HCT116 (cell line): Measurements from ENCODE around the gene STING1.

Experiments
- POLR2A ChIP-seq: IDR thresholded peaks from 2 replicates; pipeline ENCODE4 v1.7.0; 2011; ENCODE audit warnings: borderline replicate concordance; ENCODE audit not compliant: insufficient read depth, insufficient read length; ENCODE audit errors: extremely low read depth
- POLR2AphosphoS5 ChIP-seq: IDR thresholded peaks from 2 replicates; pipeline ENCODE4 v1.6.1; 2011; ENCODE audit warnings: mild to moderate bottlenecking, low read depth, low read length, moderate library complexity
- SIN3A ChIP-seq: IDR thresholded peaks from 2 replicates; pipeline ENCODE4 v1.6.1; 2012; ENCODE audit warnings: low read depth
- SP1 ChIP-seq: IDR thresholded peaks from 2 replicates; pipeline ENCODE4 v1.6.1; 2012; ENCODE audit warnings: low read depth
- SRF ChIP-seq: IDR thresholded peaks from 2 replicates; pipeline ENCODE4 v1.6.1; 2012; ENCODE audit warnings: low read depth
- ZNF274 ChIP-seq: fragments of 200-500 bp; sonication (Bioruptor generic); IDR thresholded peaks from 2 replicates; pipeline ENCODE4 v1.6.1; 2014; ENCODE audit warnings: mild to moderate bottlenecking, low read depth, low read length, inconsistent platforms
- TF ChIP-seq, protein P1 (sequence below), 3 experiments: fragments of 200-600 bp in 1 of 3; sonication (generic) in 1 of 3; IDR thresholded peaks in 2 of 3; conservative IDR thresholded peaks in 1 of 3; 2 replicates each; pipeline ENCODE4 v1.5.1; 2012 to 2017; ENCODE audit warnings: low read depth in 2 of 3, low read length in 2 of 3, antibody characterized with exemption in 1 of 3, borderline replicate concordance in 1 of 3, control low read depth in 1 of 3, mild to moderate bottlenecking in 1 of 3, mixed read lengths in 1 of 3, mixed run types in 1 of 3, moderate library complexity in 1 of 3; ENCODE audit not compliant: insufficient read depth in 1 of 3
- TF ChIP-seq, protein P2 (sequence below): IDR thresholded peaks from 2 replicates; pipeline ENCODE4 v1.6.1; 2012; ENCODE audit warnings: low read depth

DNA sequence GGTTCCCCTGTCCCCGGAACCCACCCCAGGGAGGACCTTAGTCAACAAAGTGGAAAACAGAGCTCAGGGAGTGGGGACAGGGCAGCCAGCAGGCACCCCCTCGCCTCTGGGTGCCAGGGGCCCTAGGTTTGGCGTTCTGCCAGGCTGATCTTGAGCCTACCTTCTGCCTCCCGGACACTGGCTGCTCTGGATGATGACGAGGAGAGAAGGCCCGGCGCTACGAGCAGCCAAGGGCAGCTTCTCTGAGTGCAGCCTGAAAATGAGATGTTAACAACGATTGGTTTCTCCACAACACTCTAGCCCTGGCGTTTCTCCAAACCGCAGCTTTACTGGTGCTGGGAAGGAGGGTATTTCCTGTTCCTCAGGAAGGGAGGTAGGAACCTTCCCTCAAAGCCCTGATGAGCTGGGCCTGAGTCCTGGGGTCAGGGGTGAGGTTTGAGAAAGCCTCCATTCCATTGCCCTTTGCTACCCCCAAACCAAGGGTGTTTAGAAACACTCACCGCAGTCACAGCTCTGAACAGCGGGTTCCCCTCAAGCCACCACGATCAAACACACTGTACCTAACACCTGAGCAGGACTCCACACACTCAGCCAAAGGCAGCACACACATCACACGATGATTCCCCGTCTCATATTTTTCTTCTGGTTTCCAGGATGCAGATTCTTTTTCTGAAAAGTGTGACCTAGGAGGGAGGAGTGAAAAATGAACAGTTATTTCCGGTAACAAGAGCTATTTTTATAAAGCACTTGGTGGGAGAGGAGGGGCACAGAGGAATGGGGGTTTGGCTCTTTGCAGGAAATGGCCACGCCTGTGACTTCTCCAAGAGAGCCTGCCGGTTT lies at the start of gene STING1:
- TF ChIP-seq, protein P1, sequence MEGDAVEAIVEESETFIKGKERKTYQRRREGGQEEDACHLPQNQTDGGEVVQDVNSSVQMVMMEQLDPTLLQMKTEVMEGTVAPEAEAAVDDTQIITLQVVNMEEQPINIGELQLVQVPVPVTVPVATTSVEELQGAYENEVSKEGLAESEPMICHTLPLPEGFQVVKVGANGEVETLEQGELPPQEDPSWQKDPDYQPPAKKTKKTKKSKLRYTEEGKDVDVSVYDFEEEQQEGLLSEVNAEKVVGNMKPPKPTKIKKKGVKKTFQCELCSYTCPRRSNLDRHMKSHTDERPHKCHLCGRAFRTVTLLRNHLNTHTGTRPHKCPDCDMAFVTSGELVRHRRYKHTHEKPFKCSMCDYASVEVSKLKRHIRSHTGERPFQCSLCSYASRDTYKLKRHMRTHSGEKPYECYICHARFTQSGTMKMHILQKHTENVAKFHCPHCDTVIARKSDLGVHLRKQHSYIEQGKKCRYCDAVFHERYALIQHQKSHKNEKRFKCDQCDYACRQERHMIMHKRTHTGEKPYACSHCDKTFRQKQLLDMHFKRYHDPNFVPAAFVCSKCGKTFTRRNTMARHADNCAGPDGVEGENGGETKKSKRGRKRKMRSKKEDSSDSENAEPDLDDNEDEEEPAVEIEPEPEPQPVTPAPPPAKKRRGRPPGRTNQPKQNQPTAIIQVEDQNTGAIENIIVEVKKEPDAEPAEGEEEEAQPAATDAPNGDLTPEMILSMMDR (IDR thresholded peaks at IDR 0.05 in 2 of 3, conservative IDR thresholded peaks at IDR 0.05 in 1 of 3; ENCODE audit: borderline replicate concordance in 1 of 3, insufficient read depth in 1 of 3, low read depth in 2 of 3, low read length in 2 of 3), result no peak
- TF ChIP-seq, protein P2, sequence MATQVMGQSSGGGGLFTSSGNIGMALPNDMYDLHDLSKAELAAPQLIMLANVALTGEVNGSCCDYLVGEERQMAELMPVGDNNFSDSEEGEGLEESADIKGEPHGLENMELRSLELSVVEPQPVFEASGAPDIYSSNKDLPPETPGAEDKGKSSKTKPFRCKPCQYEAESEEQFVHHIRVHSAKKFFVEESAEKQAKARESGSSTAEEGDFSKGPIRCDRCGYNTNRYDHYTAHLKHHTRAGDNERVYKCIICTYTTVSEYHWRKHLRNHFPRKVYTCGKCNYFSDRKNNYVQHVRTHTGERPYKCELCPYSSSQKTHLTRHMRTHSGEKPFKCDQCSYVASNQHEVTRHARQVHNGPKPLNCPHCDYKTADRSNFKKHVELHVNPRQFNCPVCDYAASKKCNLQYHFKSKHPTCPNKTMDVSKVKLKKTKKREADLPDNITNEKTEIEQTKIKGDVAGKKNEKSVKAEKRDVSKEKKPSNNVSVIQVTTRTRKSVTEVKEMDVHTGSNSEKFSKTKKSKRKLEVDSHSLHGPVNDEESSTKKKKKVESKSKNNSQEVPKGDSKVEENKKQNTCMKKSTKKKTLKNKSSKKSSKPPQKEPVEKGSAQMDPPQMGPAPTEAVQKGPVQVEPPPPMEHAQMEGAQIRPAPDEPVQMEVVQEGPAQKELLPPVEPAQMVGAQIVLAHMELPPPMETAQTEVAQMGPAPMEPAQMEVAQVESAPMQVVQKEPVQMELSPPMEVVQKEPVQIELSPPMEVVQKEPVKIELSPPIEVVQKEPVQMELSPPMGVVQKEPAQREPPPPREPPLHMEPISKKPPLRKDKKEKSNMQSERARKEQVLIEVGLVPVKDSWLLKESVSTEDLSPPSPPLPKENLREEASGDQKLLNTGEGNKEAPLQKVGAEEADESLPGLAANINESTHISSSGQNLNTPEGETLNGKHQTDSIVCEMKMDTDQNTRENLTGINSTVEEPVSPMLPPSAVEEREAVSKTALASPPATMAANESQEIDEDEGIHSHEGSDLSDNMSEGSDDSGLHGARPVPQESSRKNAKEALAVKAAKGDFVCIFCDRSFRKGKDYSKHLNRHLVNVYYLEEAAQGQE, result no peak
- no peak for TF ChIP-seq ZNF274
- peak; percentile 25; the same call in 1 of the 2 replicates for TF ChIP-seq SP1
- no peak for TF ChIP-seq SRF
- TF ChIP-seq POLR2A, result peak; percentile 55
- TF ChIP-seq POLR2AphosphoS5, result peak; percentile 66
- no peak for TF ChIP-seq SIN3A
